HCT116 (cell line): ENCODE data around the gene TMPRSS11A. TPM values are rescaled to one million over a fixed set of nuclear protein-coding genes. Genes with fewer than 3 reads are reported as not detected.

Experiments used
- ATAC-seq: fragments of 200-7000 bp; cut with Tn5 transposase; 2 replicates; pipeline ENCODE4 v1.9.1; 2020; ENCODE audit warnings: mild to moderate bottlenecking, moderate library complexity
- BruUV-seq: library from RNA; stranded (reverse); fragments of 400-500 nt; replicated peaks from 2 replicates; lab custom pipeline; 2021; lab: Mats Ljungman, UMichigan
- CTCF ChIA-PET: fragments of 300-600 bp; sonication (Branson Sonifier 250); formaldehyde crosslinking; loops from one replicate; lab custom pipeline; 2021; ENCODE audit warnings: antibody characterized with exemption; lab: Charles Lee
- POLR2A ChIA-PET: fragments of 300-600, 350-600 bp; sonication (Branson Sonifier 250); formaldehyde crosslinking; loops from one replicate; lab custom pipeline; 2021; ENCODE audit warnings: antibody characterized with exemption; lab: Charles Lee
- RAD21 ChIA-PET, 2 experiments: fragments of 300-600 bp; sonication (Branson Sonifier 250); formaldehyde crosslinking; loops; one replicate each; lab custom pipeline; 2023; ENCODE audit warnings: low total read pairs in 2 of 2; ENCODE audit not compliant: uncharacterized antibody in 2 of 2, unreplicated experiment in 2 of 2, low non-redundant PET in 1 of 2; lab: Charles Lee
- DNase-seq: peaks from one replicate; pipeline ENCODE4 v3.0.0-alpha.2; 2010; ENCODE audit warnings: low read depth, low spot score
- H2AFZ ChIP-seq: fragments of 200-600 bp; shearing (Covaris generic), sonication (generic); 2 replicates; pipeline ENCODE4 v1.6.1; 2017; ENCODE audit warnings: low read depth, mixed run types, mixed read lengths, antibody characterized with exemption, low read length; ENCODE audit not compliant: poor library complexity, severe bottlenecking
- H3K27ac ChIP-seq: 2 replicates; pipeline ENCODE4 v1.5.1; 2012; ENCODE audit warnings: low read depth, low read length
- H3K27me3 ChIP-seq: fragments of 200-600 bp; sonication (generic); 2 replicates; pipeline ENCODE4 v1.6.1; 2016; ENCODE audit warnings: mixed run types, low read length, mixed read lengths; ENCODE audit not compliant: insufficient read depth
- H3K36me3 ChIP-seq, 2 experiments: fragments of 200-500 bp in 1 of 2; fragments of 200-600 bp in 1 of 2; sonication (Bioruptor generic) in 1 of 2; sonication (generic) in 1 of 2; 2 replicates each; pipeline versions ENCODE4 v1.5.1 to v1.6.1; 2014 to 2016; ENCODE audit warnings: low read length in 2 of 2, inconsistent platforms in 1 of 2, mixed read lengths in 1 of 2, mixed run types in 1 of 2; ENCODE audit not compliant: insufficient read depth in 2 of 2, control insufficient read depth in 1 of 2
- H3K4me1 ChIP-seq, 2 experiments: fragments of 200-600 bp in 1 of 2; sonication (generic) in 1 of 2; 2 replicates each; pipeline versions ENCODE4 v1.5.1 to v1.6.1; 2012 to 2017; ENCODE audit warnings: low read length in 2 of 2, inconsistent platforms in 1 of 2, mild to moderate bottlenecking in 1 of 2, mixed read lengths in 1 of 2, mixed run types in 1 of 2, moderate library complexity in 1 of 2; ENCODE audit not compliant: insufficient read depth in 2 of 2, control insufficient read depth in 1 of 2
- H3K4me2 ChIP-seq: fragments of 200-600 bp; sonication (generic); 2 replicates; pipeline ENCODE4 v1.6.1; 2017; ENCODE audit warnings: mixed run types, low read length, mixed read lengths
- H3K4me3 ChIP-seq, 2 experiments: fragments of 200-600 bp in 1 of 2; sonication (generic) in 1 of 2; replicated peaks in 1 of 2; 2 replicates each; pipeline ENCODE4 v1.5.1; 2011 to 2016; ENCODE audit warnings: low read length in 2 of 2, control low read depth in 1 of 2, low read depth in 1 of 2, mild to moderate bottlenecking in 1 of 2, mixed read lengths in 1 of 2, mixed run types in 1 of 2
- H3K79me2 ChIP-seq: fragments of 200-600 bp; sonication (generic); 2 replicates; pipeline ENCODE4 v1.6.1; 2017; ENCODE audit warnings: mild to moderate bottlenecking, mixed run types, low read length, moderate library complexity, mixed read lengths; ENCODE audit not compliant: insufficient read depth
- H3K9ac ChIP-seq: fragments of 200-600 bp; sonication (generic); 2 replicates; pipeline ENCODE4 v1.6.1; 2016; ENCODE audit warnings: low read length, mixed read lengths
- H3K9me2 ChIP-seq: fragments of 200-600 bp; sonication (generic), shearing (Covaris generic); 2 replicates; pipeline ENCODE4 v1.6.1; 2017; ENCODE audit warnings: mixed run types, mild to moderate bottlenecking, moderate library complexity; ENCODE audit not compliant: insufficient read depth
- H3K9me3 ChIP-seq, 2 experiments: fragments of 200-500 bp in 1 of 2; fragments of 200-600 bp in 1 of 2; sonication (Bioruptor generic) in 1 of 2; sonication (generic) in 1 of 2; 2 replicates each; pipeline ENCODE4 v1.6.1; 2014 to 2017; ENCODE audit warnings: low read length in 2 of 2, mixed read lengths in 2 of 2, inconsistent platforms in 1 of 2, low read depth in 1 of 2, mild to moderate bottlenecking in 1 of 2, mixed run types in 1 of 2, moderate library complexity in 1 of 2; ENCODE audit not compliant: control insufficient read depth in 1 of 2, insufficient read depth in 1 of 2
- H4K20me1 ChIP-seq: fragments of 200-600 bp; sonication (generic), shearing (Covaris generic); 2 replicates; pipeline ENCODE4 v1.6.1; 2017; ENCODE audit warnings: mixed run types, mild to moderate bottlenecking, moderate library complexity; ENCODE audit not compliant: insufficient read depth
- CEBPB ChIP-seq: IDR thresholded peaks from 2 replicates; pipeline ENCODE4 v1.6.1; 2012; ENCODE audit warnings: low read depth
- ELF1 ChIP-seq: IDR thresholded peaks from 2 replicates; pipeline ENCODE4 v1.6.1; 2012; ENCODE audit warnings: low read depth, borderline replicate concordance
- EZH2 ChIP-seq: fragments of 200-600 bp; sonication (generic); IDR thresholded peaks from 2 replicates; pipeline ENCODE4 v1.6.1; 2017; ENCODE audit warnings: antibody characterized with exemption, mixed run types
- EZH2phosphoT487 ChIP-seq: fragments of 200-600 bp; IDR thresholded peaks from 2 replicates; pipeline ENCODE4 v1.6.1; 2018; ENCODE audit warnings: antibody characterized with exemption, borderline replicate concordance
- FOSL1 ChIP-seq: IDR thresholded peaks from 2 replicates; pipeline ENCODE4 v1.6.1; 2012; ENCODE audit warnings: low read depth
- JUND ChIP-seq: IDR thresholded peaks from 2 replicates; pipeline ENCODE4 v1.6.1; 2012
- POLR2A ChIP-seq: IDR thresholded peaks from 2 replicates; pipeline ENCODE4 v1.7.0; 2011; ENCODE audit warnings: borderline replicate concordance; ENCODE audit not compliant: insufficient read depth, insufficient read length; ENCODE audit errors: extremely low read depth
- POLR2AphosphoS5 ChIP-seq: IDR thresholded peaks from 2 replicates; pipeline ENCODE4 v1.6.1; 2011; ENCODE audit warnings: mild to moderate bottlenecking, low read depth, low read length, moderate library complexity
- RAD21 ChIP-seq: IDR thresholded peaks from 2 replicates; pipeline ENCODE4 v1.6.1; 2012; ENCODE audit warnings: low read depth, mild to moderate bottlenecking
- REST ChIP-seq: IDR thresholded peaks from 2 replicates; pipeline ENCODE4 v1.6.1; 2012; ENCODE audit warnings: low read depth
- SIN3A ChIP-seq: IDR thresholded peaks from 2 replicates; pipeline ENCODE4 v1.6.1; 2012; ENCODE audit warnings: low read depth
- SP1 ChIP-seq: IDR thresholded peaks from 2 replicates; pipeline ENCODE4 v1.6.1; 2012; ENCODE audit warnings: low read depth
- SRF ChIP-seq: IDR thresholded peaks from 2 replicates; pipeline ENCODE4 v1.6.1; 2012; ENCODE audit warnings: low read depth
- TCF7L2 ChIP-seq: IDR thresholded peaks from 2 replicates; pipeline ENCODE4 v1.7.0; 2011; ENCODE audit warnings: borderline replicate concordance, inconsistent platforms; ENCODE audit not compliant: insufficient read depth, insufficient read length; ENCODE audit errors: extremely low read depth
- YY1 ChIP-seq: IDR thresholded peaks from 2 replicates; pipeline ENCODE4 v1.6.1; 2011; ENCODE audit warnings: low read length, low read depth, moderate library complexity, mild to moderate bottlenecking; ENCODE audit not compliant: insufficient replicate concordance; ENCODE audit errors: extremely low read depth
- ZNF274 ChIP-seq: fragments of 200-500 bp; sonication (Bioruptor generic); IDR thresholded peaks from 2 replicates; pipeline ENCODE4 v1.6.1; 2014; ENCODE audit warnings: mild to moderate bottlenecking, low read depth, low read length, inconsistent platforms
- intact Hi-C: fragments of 100-400 bp; cut with micrococcal nuclease; formaldehyde crosslinking; loops from 2 replicates; pipeline ENCODE4 v1.10.0; 2022
- total RNA-seq: library from RNA; stranded (reverse); gene quantifications from one replicate; pipeline ENCODE4 v1.2.1, GENCODE V29; 2021; ENCODE audit not compliant: unreplicated experiment

The TMPRSS11A gene
- total RNA-seq, 1 experiment from 2014 or later = not detected

DNA sequence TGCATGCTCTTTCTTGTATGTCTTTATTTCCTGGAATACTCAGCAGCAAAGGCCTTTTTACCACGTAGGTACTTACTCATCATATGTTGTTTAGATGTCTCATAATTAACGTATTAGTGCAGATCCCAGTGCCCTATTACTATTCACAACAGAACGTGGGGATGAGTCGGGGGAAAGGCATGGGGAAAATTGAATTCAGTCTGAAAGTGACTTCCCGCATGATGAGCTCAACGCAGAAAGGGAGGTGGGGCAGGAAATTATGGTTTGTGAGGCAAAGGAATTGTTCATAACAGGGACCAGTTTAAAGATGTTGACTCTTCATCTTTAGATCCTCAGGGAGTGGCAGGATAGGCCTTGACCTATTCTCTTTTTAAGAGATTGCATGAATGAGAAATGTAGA is 77.5 kb downstream of the TMPRSS11A start (continued):
- TF ChIP-seq POLR2A (no peak), ZNF274 (no peak), EZH2phosphoT487 (no peak), SRF (no peak), ELF1 (no peak), CEBPB (no peak), TCF7L2 (no peak), FOSL1 (peak; percentile 52; the same call in 1 of the 2 replicates), POLR2AphosphoS5 (no peak), REST (no peak), YY1 (no peak), EZH2 (no peak)

GRCh38 chr4:67884701-67885100 is 78.6 kb downstream of the TMPRSS11A start:
- intact Hi-C loops = no loop called here
- BruUV-seq = no TSS peak
- H3K9me2 ChIP-seq = no peaks in the 10 kb centered on the region
- H3K27me3 ChIP-seq = no peaks in the 10 kb centered on the region
- no peak overlapping the region for H3K9ac ChIP-seq
- no peak for DNase-seq
- no peak overlapping the region for H3K4me3 ChIP-seq
- ChIA-PET RAD21 (no interaction called here), POLR2A (no interaction called here), CTCF (no interaction called here)
- ATAC-seq = no peak
- H3K4me1 ChIP-seq = peaks cover 4 to 13% of the 10 kb centered on the region in 2 experiments; a peak in 3 of 4 replicates
- H3K4me2 ChIP-seq = no peak overlapping the region
- TF ChIP-seq SIN3A = no peak
- no peak for TF ChIP-seq JUND
- TF ChIP-seq POLR2A = no peak
- no peak for TF ChIP-seq SRF
- no peak for TF ChIP-seq EZH2
- no peak for TF ChIP-seq REST
- no peak for TF ChIP-seq EZH2phosphoT487
- TF ChIP-seq ELF1 = no peak
- no peak for TF ChIP-seq POLR2AphosphoS5
- TF ChIP-seq RAD21 = no peak
- TF ChIP-seq SP1 = no peak
- TF ChIP-seq TCF7L2 = no peak
- TF ChIP-seq, all 23 proteins: peak for 0
- Histone ChIP-seq H3K9me3 (no peaks in the 10 kb centered on the region), H3K27ac (no peak overlapping the region), H2AFZ (no peak overlapping the region), H3K79me2 (no peaks in the 10 kb centered on the region), H4K20me1 (no peaks in the 10 kb centered on the region), H3K36me3 (no peaks in the 10 kb centered on the region)
